GM12892 (cell line): ENCODE measurements around the gene HMX1.

Source experiments
- DNase-seq: peaks from one replicate; pipeline ENCODE4 v3.0.0; 2011; ENCODE audit not compliant: insufficient read length
- FAIRE-seq: peaks from 2 replicates; lab custom pipeline; 2011; peaks lifted over from hg19 to GRCh38; lab: Jason Lieb, UNC
- POLR2A ChIP-seq: IDR thresholded peaks from 2 replicates; pipeline ENCODE4 v1.6.1; 2011; ENCODE audit warnings: low read depth, low read length, control low read depth
- POLR2AphosphoS5 ChIP-seq: IDR thresholded peaks from 2 replicates; pipeline ENCODE4 v1.6.1; 2011; ENCODE audit warnings: low read depth, low read length, control low read depth
- TAF1 ChIP-seq: IDR thresholded peaks from 2 replicates; pipeline ENCODE4 v1.6.1; 2011; ENCODE audit warnings: low read depth, mild to moderate bottlenecking, control low read depth, low read length, borderline replicate concordance

HMX1 gene

GRCh38 chr4:8870647-8871416, 807 bp downstream of the HMX1 start:
- FAIRE-seq (no peak), DNase-seq (no peak)
- no peak for TF ChIP-seq TAF1

GRCh38 chr4:8869898-8870646, 1.6 kb downstream of the HMX1 start:
- no peak for FAIRE-seq
- DNase-seq: no peak
- TF ChIP-seq POLR2A (no peak), POLR2AphosphoS5 (no peak), TAF1 (no peak)

DNA sequence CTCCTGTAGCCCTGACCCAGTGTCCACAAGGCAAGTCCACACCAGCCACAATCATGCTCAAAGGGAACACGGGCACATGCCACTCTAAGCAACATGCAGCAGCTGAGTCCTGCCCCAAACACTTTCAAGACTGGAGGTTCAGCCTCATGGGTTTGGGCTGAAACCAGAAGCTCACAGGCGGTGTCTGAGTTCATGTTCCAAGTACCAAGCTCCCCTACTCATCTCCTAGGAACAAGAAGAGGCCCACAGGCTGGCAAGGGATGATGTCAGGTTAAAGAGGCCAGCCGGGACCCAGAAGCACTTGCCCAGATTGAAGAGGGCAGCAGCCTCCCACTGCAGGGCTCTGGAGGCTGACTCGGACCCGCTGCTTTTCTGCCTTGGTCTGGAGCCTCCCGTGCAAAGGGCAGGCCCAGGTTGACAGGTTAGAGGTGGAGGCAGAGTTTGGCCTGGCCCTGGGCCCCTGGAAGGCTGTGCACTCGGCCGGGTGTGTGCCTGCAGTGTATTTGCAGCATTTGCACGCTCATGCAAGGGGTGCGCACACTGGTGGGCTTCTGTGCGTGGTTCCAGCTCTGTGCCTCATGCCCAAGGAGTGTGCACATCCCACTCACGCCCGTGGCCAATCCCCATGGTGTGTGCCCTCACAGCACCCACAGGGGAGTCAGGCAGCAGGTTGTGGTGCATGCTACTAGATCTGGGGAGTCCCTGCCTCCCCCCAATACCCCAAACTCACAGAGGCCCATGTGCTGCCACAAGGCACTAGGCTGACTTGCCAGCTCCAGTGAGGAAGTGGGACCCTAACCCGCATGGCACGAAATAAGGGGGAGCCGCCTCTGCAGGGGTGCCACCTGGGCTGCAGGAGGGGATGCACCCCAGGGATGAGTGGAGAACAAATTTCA, 2.4 kb downstream of the HMX1 start:
- DNase-seq: no peak
- TF ChIP-seq TAF1 (no peak), POLR2AphosphoS5 (no peak), POLR2A (no peak)
- FAIRE-seq: no peak

GRCh38 chr4:8868321-8869001, 3.2 kb downstream of the HMX1 start:
- TF ChIP-seq POLR2AphosphoS5: no peak
- no peak for TF ChIP-seq POLR2A
- TF ChIP-seq TAF1: no peak
- DNase-seq (no peak), FAIRE-seq (no peak)

GRCh38 chr4:8867624-8868320, 3.9 kb downstream of the HMX1 start:
- no peak for FAIRE-seq
- TF ChIP-seq POLR2A: no peak
- TF ChIP-seq POLR2AphosphoS5: no peak
- no peak for TF ChIP-seq TAF1
- no peak for DNase-seq

DNA sequence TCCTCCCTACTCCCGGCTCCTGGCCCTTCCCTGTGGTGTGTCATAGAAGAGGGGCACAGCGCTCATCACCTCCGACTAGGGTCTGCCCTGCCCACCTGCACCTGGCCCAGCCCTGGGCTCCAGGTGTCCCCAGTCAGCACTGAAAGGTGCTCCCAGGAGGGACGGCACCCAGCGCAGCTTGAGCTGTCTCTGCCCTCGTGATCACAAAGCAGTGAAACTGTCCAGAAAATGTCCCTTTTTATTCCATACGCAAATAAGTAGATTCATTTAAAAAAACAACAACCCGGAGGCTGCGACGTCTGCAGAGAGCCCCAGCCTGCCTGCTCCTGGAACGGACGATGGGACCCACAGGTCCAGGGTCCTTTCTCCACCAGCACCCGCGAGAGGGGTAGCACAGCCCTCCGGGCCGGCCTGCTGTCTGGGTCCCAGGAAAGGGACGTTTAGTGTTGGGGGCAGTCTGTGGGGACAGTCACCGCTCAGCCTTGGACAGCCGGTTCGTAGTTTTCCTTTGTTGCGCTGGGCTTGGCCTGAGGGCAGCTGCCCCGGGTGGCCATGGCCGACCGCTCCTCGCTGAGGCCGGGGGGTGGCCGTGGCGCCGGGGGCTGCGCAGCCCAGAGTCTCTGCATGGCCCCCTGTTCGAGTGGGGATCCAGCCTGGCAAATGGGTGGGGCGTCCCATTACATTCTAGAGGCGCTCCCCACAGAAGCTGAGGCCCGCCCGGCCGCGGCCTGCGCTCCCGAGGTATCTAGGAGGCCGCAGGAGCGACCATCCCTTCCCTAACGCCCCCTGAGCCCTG, 4.6 kb downstream of the HMX1 start:
- no peak for TF ChIP-seq TAF1
- no peak for TF ChIP-seq POLR2A
- no peak for TF ChIP-seq POLR2AphosphoS5
- FAIRE-seq (no peak), DNase-seq (no peak)

GRCh38 chr4:8866421-8866820, 5.2 kb downstream of the HMX1 start:
- DNase-seq (no peak), FAIRE-seq (no peak)
- TF ChIP-seq POLR2AphosphoS5 (no peak), TAF1 (no peak), POLR2A (no peak)

GRCh38 chr4:8865681-8866310, 5.8 kb downstream of the HMX1 start:
- TF ChIP-seq TAF1: no peak
- TF ChIP-seq POLR2A: no peak
- no peak for TF ChIP-seq POLR2AphosphoS5
- no peak for FAIRE-seq

DNA sequence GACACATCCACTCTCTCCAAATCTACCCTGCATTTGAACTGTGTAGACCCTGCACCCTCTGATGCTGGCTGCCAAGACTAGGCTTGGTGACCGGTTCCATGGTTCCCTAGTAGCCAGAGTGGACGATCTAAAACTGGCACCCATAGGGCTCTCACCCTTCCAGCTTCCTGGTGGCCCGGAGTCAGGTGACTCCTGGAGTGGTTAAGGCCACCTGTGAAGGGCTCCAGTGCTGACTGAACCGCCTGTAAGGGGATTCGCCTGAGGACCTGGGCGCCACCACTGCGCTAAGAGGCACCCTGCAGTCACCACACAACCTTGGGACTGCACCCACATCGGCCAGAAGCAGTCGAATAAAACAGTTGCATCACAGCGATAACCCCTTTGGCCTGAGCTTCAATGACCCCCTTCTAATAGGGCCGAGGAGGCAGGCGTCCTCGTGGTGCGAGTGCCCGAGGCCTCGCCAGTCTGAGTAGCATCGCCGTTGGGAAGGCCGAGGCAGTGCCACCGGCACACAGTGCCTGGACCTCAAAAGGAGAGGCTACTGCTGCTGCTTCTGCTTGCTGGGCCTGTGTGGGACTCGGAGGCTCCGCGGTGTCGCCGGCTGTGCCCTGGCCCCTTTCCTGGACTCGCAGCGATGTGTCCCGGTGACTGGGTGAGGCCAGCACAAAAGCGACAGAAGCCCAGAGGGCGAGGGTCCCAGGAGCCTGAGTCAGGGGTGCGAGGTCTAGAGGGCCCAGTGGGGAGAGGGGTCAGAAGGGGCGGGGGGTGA, 6.5 kb downstream of the HMX1 start:
- DNase-seq (no peak), FAIRE-seq (no peak)
- TF ChIP-seq POLR2A (no peak), POLR2AphosphoS5 (no peak), TAF1 (no peak)

More at GRCh38 chr4:8865681-8866310, 5.8 kb downstream of the HMX1 start:
- no peak for DNase-seq
